K562 (cell line): ENCODE results near the gene DNAAF9. TPM values are rescaled to one million over a fixed set of nuclear protein-coding genes. Genes with fewer than 3 reads are reported as not detected.

Source experiments
- ATAC-seq: fragments of 200-7000 bp; cut with Tn5 transposase; 3 replicates; pipeline ENCODE4 v1.9.1; 2020; ENCODE audit warnings: moderate library complexity
- BruUV-seq: library from RNA; stranded (reverse); fragments of 400-500 nt; replicated peaks from 2 replicates; lab custom pipeline; 2021; lab: Mats Ljungman, UMichigan
- CTCF ChIA-PET: fragments of 300-600 bp; formaldehyde crosslinking; extraction: SDS; loops from one replicate; lab custom pipeline; 2021; ENCODE audit warnings: low intra/inter-chr PET ratio; lab: Yijun Ruan, JAX
- POLR2A ChIA-PET: fragments of 300-600, 350-650 bp; sonication (Branson Sonifier 250); formaldehyde crosslinking; extraction: SDS; loops from one replicate; lab custom pipeline; 2021; ENCODE audit warnings: antibody characterized with exemption, inconsistent platforms; lab: Yijun Ruan, JAX
- DNase-seq, 4 experiments: peaks; one replicate each; pipeline versions ENCODE4 v3.0.0 to v3.0.0-alpha.2; 2011 to 2018; ENCODE audit warnings: low spot score in 3 of 4, mixed read lengths in 3 of 4; ENCODE audit errors: extremely low read depth in 1 of 4
- FAIRE-seq: peaks from 2 replicates; lab custom pipeline; 2011; peaks lifted over from hg19 to GRCh38; lab: Jason Lieb, UNC
- H2AFZ ChIP-seq: 2 replicates; pipeline ENCODE4 v1.6.0; 2011; ENCODE audit warnings: low read depth, low read length, control low read depth, inconsistent platforms
- H3K27ac ChIP-seq: fragments of 200-600 bp; 3 replicates; pipeline ENCODE4 v1.8.0; 2011; ENCODE audit warnings: low read depth, mild to moderate bottlenecking, control low read depth, inconsistent platforms, low read length, moderate library complexity, mixed read lengths; ENCODE audit errors: extremely low read depth
- H3K27me3 ChIP-seq, 2 experiments: fragments of 300-600 bp in 1 of 2; 2 replicates in 1 of 2; 3 replicates in 1 of 2; pipeline versions ENCODE4 v1.6.0 to v1.8.0; 2011; ENCODE audit warnings: inconsistent platforms in 2 of 2, low read length in 2 of 2, mild to moderate bottlenecking in 1 of 2, mixed read lengths in 1 of 2, moderate library complexity in 1 of 2; ENCODE audit not compliant: control insufficient read depth in 2 of 2, insufficient read depth in 2 of 2
- H3K36me3 ChIP-seq: fragments of 300-600 bp; 3 replicates; pipeline ENCODE4 v1.8.0; 2011; ENCODE audit warnings: mild to moderate bottlenecking, low read length, inconsistent platforms; ENCODE audit not compliant: control insufficient read depth, insufficient read depth
- H3K4me1 ChIP-seq, 2 experiments: fragments of 200-600 bp in 1 of 2; replicated peaks in 1 of 2; 2 replicates in 1 of 2; 3 replicates in 1 of 2; pipeline versions ENCODE4 v1.5.1 to v1.8.0; 2011; ENCODE audit warnings: inconsistent platforms in 2 of 2, low read length in 2 of 2, mild to moderate bottlenecking in 1 of 2, mixed read lengths in 1 of 2, moderate library complexity in 1 of 2; ENCODE audit not compliant: control insufficient read depth in 2 of 2, insufficient read depth in 2 of 2
- H3K4me2 ChIP-seq: 2 replicates; pipeline ENCODE4 v1.6.1; 2011; ENCODE audit warnings: low read length, control low read depth, inconsistent platforms, mixed read lengths; ENCODE audit not compliant: insufficient read depth
- H3K4me3 ChIP-seq: fragments of 200-600 bp; sonication (generic), shearing (Covaris generic); 2 replicates; pipeline ENCODE4 v1.5.1; 2016; ENCODE audit warnings: control low read depth, inconsistent platforms
- H3K79me2 ChIP-seq: fragments of 200-600 bp; 3 replicates; pipeline ENCODE4 v1.8.0; 2011; ENCODE audit warnings: low read length, inconsistent platforms; ENCODE audit not compliant: control insufficient read depth, insufficient read depth
- H3K9ac ChIP-seq, 2 experiments: 2 replicates each; pipeline versions ENCODE4 v1.6.0 to v1.6.1; 2011; ENCODE audit warnings: low read depth in 2 of 2, low read length in 2 of 2, control low read depth in 1 of 2, inconsistent platforms in 1 of 2, mild to moderate bottlenecking in 1 of 2, mixed read lengths in 1 of 2; ENCODE audit not compliant: insufficient read depth in 1 of 2
- H3K9me1 ChIP-seq: one replicate; pipeline ENCODE4 v1.6.0; 2011; ENCODE audit warnings: inconsistent platforms, mild to moderate bottlenecking, low read length, moderate library complexity; ENCODE audit not compliant: control insufficient read depth, insufficient read depth
- H3K9me3 ChIP-seq: replicated peaks from 2 replicates; pipeline ENCODE4 v1.5.1; 2011; ENCODE audit warnings: low read depth, low read length, inconsistent platforms; ENCODE audit not compliant: control insufficient read depth, insufficient read depth
- H4K20me1 ChIP-seq: replicated peaks from 2 replicates; pipeline ENCODE4 v1.6.1; 2011; ENCODE audit warnings: low read length, inconsistent platforms, mixed read lengths; ENCODE audit not compliant: control insufficient read depth, insufficient read depth
- BRCA1 ChIP-seq, 2 experiments: fragments of 450-650 bp in 1 of 2; sonication (generic) in 1 of 2; formaldehyde crosslinking in 1 of 2; IDR thresholded peaks; 2 replicates each; pipeline versions ENCODE4 v1.5.0 to v1.6.1; 2017 to 2020; ENCODE audit warnings: mild to moderate bottlenecking in 1 of 2, missing genetic modification reagents in 1 of 2
- CTBP1 ChIP-seq: fragments of 450-650 bp; IDR thresholded peaks from 2 replicates; pipeline ENCODE4 v1.6.1; 2016; ENCODE audit warnings: borderline replicate concordance
- DDX20 ChIP-seq: fragments of 450-650 bp; IDR thresholded peaks from 2 replicates; pipeline ENCODE4 v1.6.1; 2016; ENCODE audit warnings: missing genetic modification characterization, low read depth, mild to moderate bottlenecking, missing compliant biosample characterization, moderate library complexity
- ELF4 ChIP-seq: fragments of 450-650 bp; formaldehyde crosslinking; IDR thresholded peaks from 2 replicates; pipeline ENCODE4 v1.4.0; 2022; ENCODE audit warnings: missing genetic modification characterization
- FOXP1 ChIP-seq: sonication (generic); formaldehyde crosslinking; IDR thresholded peaks from 2 replicates; pipeline ENCODE4 v1.8.0; 2022; ENCODE audit warnings: mild to moderate bottlenecking, missing genetic modification reagents
- GTF2B ChIP-seq: IDR thresholded peaks from 2 replicates; pipeline ENCODE4 v1.6.1; 2011; ENCODE audit not compliant: insufficient read length; ENCODE audit errors: extremely low read depth
- HMGXB4 ChIP-seq: sonication (generic); formaldehyde crosslinking; IDR thresholded peaks from 2 replicates; pipeline ENCODE4 v1.8.1; 2023; ENCODE audit warnings: mild to moderate bottlenecking, missing genetic modification reagents
- MAX ChIP-seq: sonication (generic); formaldehyde crosslinking; IDR thresholded peaks from 2 replicates; pipeline ENCODE4 v1.9.0; 2022; ENCODE audit warnings: mild to moderate bottlenecking, missing genetic modification reagents
- MBD2 ChIP-seq: sonication (generic); IDR thresholded peaks from 2 replicates; pipeline ENCODE4 v1.6.1; 2016; ENCODE audit warnings: low read depth, borderline replicate concordance
- PHF20 ChIP-seq: fragments of 450-650 bp; IDR thresholded peaks from 2 replicates; pipeline ENCODE4 v1.6.1; 2018; ENCODE audit not compliant: partially characterized antibody
- ZBTB7A ChIP-seq: IDR thresholded peaks from 2 replicates; pipeline ENCODE4 v1.6.1; 2011; ENCODE audit warnings: low read depth, mild to moderate bottlenecking, low read length, moderate library complexity, borderline replicate concordance; ENCODE audit not compliant: control insufficient read depth
- ZKSCAN1 ChIP-seq: fragments of 150-350 bp; IDR thresholded peaks from 2 replicates; pipeline ENCODE4 v1.6.1; 2016; ENCODE audit warnings: low read depth, low read length
- ZNF408 ChIP-seq: fragments of 250-450 bp; sonication (Bioruptor Pico); IDR thresholded peaks from 2 replicates; pipeline ENCODE4 v1.4.0; 2020; ENCODE audit warnings: low read depth, mild to moderate bottlenecking, moderate library complexity
- ZNF512 ChIP-seq: IDR thresholded peaks from 2 replicates; pipeline ENCODE4 v1.6.1; 2016; ENCODE audit warnings: missing genetic modification characterization, missing compliant biosample characterization
- ZNF668 ChIP-seq: fragments of 250-450 bp; sonication (Bioruptor Pico); IDR thresholded peaks from 2 replicates; pipeline ENCODE4 v1.8.0; 2022; ENCODE audit warnings: mild to moderate bottlenecking, inconsistent platforms
- WGBS: fragments of 100-300 bp; shearing (Covaris generic); methylation state at CpG from one replicate; pipeline ENCODE4 v1.1.6; 2016; ENCODE audit warnings: low coverage, mixed read lengths; ENCODE audit not compliant: insufficient coverage; ENCODE audit errors: missing lambda C conversion rate; 5-methylcytosine and 5-hydroxymethylcytosine counted together
- in situ Hi-C: fragments of 300-500 bp; cut with MboI; formaldehyde crosslinking; loops from 4 replicates; pipeline ENCODE4 v1.15.0; 2018; ENCODE audit warnings: inconsistent platforms, mixed read lengths
- intact Hi-C: fragments of 100-400 bp; cut with micrococcal nuclease; formaldehyde crosslinking; loops from 2 replicates; pipeline ENCODE4 v1.14.2; 2022
- polyA plus RNA-seq, 8 experiments: library from polyadenylated mRNA; depleted of rRNA in 4 of 8; stranded (reverse) in 5 of 8; unstranded in 3 of 8; fragments of >200 nt; fragmentation: Nextera tagmentation in 2 of 8; fragmentation: Illumina TruSeq in 1 of 8; extraction: Ambion mirVana in 2 of 8; extraction: Trizol in 1 of 8; gene quantifications; 2 replicates each; pipeline versions ENCODE4 v1.2.1 to v1.2.3, GENCODE V29; 2011 to 2014; ENCODE audit warnings: inconsistent platforms in 1 of 8, missing spikeins in 1 of 8
- total RNA-seq, 7 experiments: library from RNA; depleted of rRNA in 6 of 7; stranded (reverse); fragments of >200 nt in 6 of 7; fragmentation: Illumina TruSeq in 2 of 7; extraction: Trizol in 2 of 7; gene quantifications; 2 replicates each; pipeline versions ENCODE4 v1.2.1 to v1.2.3, GENCODE V29; 2011 to 2021; ENCODE audit warnings: low replicate concordance in 1 of 7

Gene DNAAF9
- total and polyA plus RNA-seq, 9 of the 15 experiments (the other 6 are each of a cell fraction or from before 2014, with no cell fraction given): 0.42 to 2.9 (median 1.9) TPM

- TF ChIP-seq HMGXB4 (CRISPR knock-in tag): no peak
Observed at GRCh38 chr20:3409417-3409816, 1.9 kb upstream of the DNAAF9 start (continued).

GRCh38 chr20:3407771-3408637 is 535 bp upstream of the DNAAF9 start:
- Histone ChIP-seq H3K27ac (peak overlapping the region; percentile 59), H2AFZ (peak overlapping the region; percentile 98), H3K9me3 (no peaks in the 10 kb centered on the region), H3K9ac (peak overlapping the region; percentile 64 to 94), H3K79me2 (peaks cover 15% of the 10 kb centered on the region), H3K4me3 (peak overlapping the region; percentile 80), H3K36me3 (no peaks in the 10 kb centered on the region), H3K27me3 (no peaks in the 10 kb centered on the region), H3K4me2 (peak overlapping the region; percentile 88), H3K9me1 (no peaks in the 10 kb centered on the region), H4K20me1 (no peaks in the 10 kb centered on the region), H3K4me1 (peaks cover 8 to 10% of the 10 kb centered on the region in 2 experiments; a peak in 4 of 5 replicates)
- CTCF ChIA-PET: interaction anchor here (0.6 kb wide), 1 partner anchor 24 kb away, joined by 5 read pairs; no protein-coding TSS in a partner anchor
- DNase-seq: peak; percentile 73 to 92 (median 92)
- POLR2A ChIA-PET: interaction anchor here (1.0 kb wide), 1 partner anchor 9 kb away, joined by 3 read pairs; no protein-coding TSS in a partner anchor
- peak; percentile 82 for ATAC-seq
- BruUV-seq: no TSS peak
- WGBS: 15% methylated on average over 22 of the region's 59 CpGs
- FAIRE-seq: no peak
- intact Hi-C loops (no loop called here), in situ Hi-C loops (no loop called here)
- 0 out of 2 replicates have a peak, but pooled peaks have one; percentile 35 for TF ChIP-seq MAX (CRISPR knock-in tag)
- TF ChIP-seq ZKSCAN1: no peak
- TF ChIP-seq ZNF512 (tag): no peak
- TF ChIP-seq ZNF668 (CRISPR knock-in tag): no peak
- TF ChIP-seq BRCA1 (IDR thresholded peaks at IDR 0.05): no peak
- no peak for TF ChIP-seq BRCA1 (CRISPR knock-in tag; IDR thresholded peaks at IDR 0.05)
- TF ChIP-seq DDX20: no peak
- TF ChIP-seq GTF2B: no peak
- TF ChIP-seq ELF4 (CRISPR knock-in tag): no peak
- 0 out of 2 replicates have a peak, but pooled peaks have one; percentile 17 for TF ChIP-seq MBD2
- 0 out of 2 replicates have a peak, but pooled peaks have one; percentile 23 for TF ChIP-seq FOXP1 (CRISPR knock-in tag)
- TF ChIP-seq ZBTB7A: peak; percentile 54; the same call in 1 of the 2 replicates
- 0 out of 2 replicates have a peak, but pooled peaks have one; percentile 16 for TF ChIP-seq CTBP1
- peak; percentile 59 for TF ChIP-seq PHF20
- TF ChIP-seq ZNF408: no peak
